GM18507 (cell line): ENCODE data around the gene RAB40B.

Source experiments
- DNase-seq: peaks from one replicate; pipeline ENCODE4 v3.0.0; 2011; ENCODE audit warnings: low read depth; ENCODE audit not compliant: insufficient read length; ENCODE audit errors: extremely low spot score
- FAIRE-seq: peaks from 2 replicates; lab custom pipeline; 2011; peaks lifted over from hg19 to GRCh38; lab: Jason Lieb, UNC

Gene RAB40B

DNA sequence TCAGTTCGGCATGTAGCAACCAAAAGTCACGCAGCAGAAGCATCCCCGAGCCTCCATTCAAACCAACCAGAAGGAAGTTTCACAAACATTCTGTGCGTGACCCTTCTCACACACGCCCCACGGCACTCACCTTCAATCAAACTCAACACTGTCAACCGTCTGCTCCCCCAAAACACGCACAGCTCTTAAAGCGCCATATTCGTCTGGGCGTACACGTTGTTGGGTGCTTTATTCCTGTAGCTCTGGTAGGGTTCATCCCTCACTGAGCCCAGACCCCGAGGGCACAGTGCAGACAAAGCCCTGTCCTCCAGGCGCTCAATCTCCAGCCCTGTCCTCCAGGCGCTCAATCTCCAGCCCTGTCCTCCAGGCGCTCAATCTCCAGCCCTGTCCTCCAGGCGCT is 2.2 kb downstream of the RAB40B start:
- DNase-seq (no peak), FAIRE-seq (no peak)

DNA sequence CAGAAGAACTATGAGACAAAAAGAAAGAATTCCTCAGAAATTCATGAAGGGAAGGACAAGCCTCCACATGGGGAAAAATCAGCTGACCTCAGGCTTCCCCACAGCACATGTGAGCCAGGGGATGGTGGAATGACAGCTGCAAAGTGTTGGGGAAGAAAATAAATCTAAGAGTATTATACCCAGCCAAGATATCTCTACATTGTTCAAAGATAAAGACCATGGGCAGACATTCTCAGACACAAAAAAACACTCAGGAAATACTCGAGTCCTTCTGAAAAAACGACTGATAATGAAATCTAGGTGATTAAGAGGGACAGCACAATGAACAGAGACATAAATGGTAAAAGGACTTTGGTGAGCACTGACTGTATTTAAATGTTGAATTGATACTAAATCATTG is 3.9 kb downstream of the RAB40B start:
- DNase-seq (no peak), FAIRE-seq (no peak)

DNA sequence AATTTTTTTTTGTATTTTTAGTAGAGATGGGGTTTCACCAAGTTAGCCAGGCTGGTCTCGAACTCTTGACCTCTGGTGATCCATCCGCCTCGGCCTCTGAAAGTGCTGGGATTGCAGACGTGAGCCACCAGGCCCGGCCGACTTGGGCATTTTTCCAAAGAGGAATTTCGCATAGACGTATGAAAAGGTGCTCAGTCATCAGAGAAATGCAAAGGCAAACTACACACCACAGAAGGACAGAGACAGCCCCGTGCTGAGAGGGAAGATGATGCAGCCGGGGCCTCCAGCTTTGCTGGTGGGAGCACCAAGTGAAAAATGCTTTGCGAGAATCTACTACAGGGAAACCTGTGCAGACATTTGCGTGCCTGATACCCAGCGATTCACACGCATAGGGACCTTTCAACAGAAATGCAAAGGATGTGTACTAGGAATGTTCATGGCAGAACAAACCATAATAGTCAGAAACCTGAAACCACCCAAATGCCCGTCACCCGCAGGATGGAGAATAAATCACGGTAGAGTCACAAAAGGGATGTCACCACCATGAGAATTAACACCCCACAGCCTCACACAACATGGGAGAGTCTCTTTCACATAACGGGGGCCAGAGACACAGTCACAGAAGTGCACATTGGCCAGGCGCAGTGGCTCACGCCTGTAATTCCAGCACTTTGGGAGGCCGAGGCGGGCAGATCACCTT is 5.2 kb downstream of the RAB40B start:
- FAIRE-seq (no peak), DNase-seq (no peak)

DNA sequence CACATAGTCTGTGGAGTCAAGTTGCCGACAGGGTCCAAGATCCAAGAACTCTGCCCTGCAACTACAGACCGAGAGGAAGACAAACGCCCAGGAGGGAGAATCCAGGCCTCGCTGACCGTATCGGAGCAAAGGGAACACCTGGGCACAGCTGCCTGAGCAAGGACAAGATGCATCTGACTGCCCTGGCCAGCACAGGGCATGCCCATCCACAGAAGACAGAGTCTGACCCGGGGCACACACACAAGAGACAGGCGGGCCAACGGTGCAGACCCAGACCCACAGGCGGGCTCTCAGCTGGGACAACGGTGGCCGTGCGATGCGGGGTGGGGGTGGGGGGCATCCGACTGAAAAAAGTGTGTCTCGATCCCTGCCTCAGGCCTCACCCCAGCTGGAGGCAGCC is 6.2 kb downstream of the RAB40B start:
- FAIRE-seq (no peak), DNase-seq (no peak)

DNA sequence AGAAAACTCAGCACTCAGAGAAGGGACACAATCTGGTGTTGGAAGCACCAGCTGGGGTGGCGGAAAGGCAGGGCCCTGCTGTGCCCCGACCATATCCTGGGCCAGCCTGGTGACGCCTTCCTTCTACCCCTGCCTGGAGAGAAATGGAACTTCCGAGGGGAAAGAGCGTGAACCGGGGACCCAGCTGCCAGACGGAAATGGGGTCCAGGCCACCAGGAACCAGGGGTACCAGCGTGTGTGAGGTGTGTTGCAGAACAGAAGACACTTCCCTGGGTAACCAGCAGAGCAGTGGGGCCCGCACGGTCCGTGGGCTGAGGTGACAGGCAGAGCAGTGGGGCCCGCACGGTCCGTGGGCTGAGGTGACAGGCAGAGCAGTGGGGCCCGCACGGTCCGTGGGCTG is 6.8 kb downstream of the RAB40B start:
- FAIRE-seq = no peak

DNA sequence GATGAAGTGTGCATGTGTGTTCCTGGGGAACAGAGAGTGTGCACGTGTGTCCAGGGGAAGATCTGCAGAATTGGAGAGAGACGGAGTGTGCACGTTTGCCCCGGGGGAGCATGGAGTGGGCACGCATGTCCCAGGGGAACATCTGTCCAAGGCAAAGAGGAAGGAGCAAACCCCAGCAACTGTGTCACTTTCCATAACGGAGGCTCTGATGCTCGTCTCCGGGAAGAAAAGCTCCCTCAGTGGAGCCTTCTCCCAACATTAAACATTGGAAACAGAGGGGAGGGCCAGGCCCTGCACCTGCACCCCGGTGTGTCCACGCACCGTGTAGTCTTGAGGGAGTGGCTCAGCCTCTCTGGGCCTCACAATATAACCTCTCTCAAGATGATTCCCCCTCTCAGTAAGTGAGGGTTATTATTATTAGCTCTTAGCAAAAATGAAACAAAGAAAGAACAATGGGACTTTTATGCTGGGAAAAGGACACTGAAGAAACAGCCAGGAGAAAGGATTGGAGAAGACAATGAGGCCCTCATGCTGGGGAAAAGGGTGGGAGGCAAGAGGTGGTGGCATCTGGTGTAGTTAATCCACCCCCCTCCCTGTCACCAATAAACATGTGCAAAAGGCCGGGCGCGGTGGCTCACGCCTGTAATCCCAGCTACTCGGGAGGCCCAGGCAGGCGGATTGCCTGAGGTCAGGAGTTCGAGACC is 7.6 kb downstream of the RAB40B start:
- DNase-seq (no peak), FAIRE-seq (no peak)

More for the DNA sequence above, 6.8 kb downstream of the RAB40B start:
- no peak for DNase-seq

DNA sequence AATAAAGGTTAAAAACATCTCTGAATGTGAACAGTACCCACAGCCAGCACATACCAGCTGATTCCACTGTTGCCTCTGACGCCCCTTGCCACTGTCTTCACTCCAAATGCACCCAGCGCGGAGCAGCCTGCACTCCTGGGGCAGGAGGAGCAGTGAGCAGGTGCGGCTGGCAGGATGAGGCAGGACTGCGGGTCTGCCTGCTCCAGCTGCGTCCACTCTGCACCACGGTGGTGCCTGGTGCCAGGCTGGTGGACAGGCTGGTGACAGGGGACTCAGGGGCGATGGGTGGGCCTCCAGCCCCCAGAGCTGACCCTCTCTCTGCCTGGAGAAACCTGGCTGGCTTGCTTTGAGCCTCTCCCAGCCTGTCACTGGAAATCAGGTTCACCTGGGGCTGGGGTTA is 9.4 kb downstream of the RAB40B start:
- no peak for DNase-seq
- no peak for FAIRE-seq

DNA sequence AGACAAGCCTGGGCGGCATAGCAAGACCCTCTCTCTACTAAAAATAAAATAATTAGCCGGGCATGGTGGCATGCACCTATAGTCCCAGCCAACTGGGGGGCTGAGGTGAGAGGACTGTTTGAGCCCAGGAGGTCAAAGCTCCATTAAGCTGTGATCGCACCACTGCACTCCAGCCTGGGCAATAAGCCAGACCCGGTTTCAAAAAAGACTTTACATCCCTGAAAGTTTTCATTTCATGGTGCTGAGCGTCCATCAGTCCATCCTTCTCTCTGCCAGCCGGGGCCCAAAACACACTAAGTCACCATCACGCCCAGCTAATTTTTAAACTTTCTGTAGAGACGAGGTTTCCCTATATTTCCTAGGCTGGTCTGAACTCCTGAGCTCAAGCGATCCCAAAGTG is 10.6 kb downstream of the RAB40B start:
- no peak for DNase-seq
- no peak for FAIRE-seq

DNA sequence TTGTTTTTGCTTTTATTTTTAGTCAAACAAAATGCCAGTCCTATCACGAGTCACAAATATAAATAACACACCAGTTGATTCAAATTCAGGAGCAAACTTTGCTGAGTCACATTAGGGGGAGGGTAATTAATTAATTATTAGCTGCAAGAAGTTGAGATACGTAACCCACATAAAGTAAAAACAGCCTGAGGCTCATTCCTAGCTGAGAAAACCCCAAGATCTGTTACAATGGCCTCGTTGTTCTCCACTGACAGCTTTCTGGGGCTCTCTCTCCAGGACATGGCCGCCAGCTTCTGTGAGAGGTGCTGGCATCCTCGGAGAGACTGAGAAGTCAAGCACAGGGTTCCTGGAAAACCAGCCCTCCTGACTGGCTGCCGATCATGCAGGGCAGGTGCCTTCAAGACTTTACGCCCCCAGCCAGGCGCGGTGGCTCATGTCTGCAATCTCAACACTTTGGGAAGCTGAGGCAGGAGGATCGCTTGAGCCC is 11.1 kb downstream of the RAB40B start:
- no peak for DNase-seq
- FAIRE-seq = no peak

DNA sequence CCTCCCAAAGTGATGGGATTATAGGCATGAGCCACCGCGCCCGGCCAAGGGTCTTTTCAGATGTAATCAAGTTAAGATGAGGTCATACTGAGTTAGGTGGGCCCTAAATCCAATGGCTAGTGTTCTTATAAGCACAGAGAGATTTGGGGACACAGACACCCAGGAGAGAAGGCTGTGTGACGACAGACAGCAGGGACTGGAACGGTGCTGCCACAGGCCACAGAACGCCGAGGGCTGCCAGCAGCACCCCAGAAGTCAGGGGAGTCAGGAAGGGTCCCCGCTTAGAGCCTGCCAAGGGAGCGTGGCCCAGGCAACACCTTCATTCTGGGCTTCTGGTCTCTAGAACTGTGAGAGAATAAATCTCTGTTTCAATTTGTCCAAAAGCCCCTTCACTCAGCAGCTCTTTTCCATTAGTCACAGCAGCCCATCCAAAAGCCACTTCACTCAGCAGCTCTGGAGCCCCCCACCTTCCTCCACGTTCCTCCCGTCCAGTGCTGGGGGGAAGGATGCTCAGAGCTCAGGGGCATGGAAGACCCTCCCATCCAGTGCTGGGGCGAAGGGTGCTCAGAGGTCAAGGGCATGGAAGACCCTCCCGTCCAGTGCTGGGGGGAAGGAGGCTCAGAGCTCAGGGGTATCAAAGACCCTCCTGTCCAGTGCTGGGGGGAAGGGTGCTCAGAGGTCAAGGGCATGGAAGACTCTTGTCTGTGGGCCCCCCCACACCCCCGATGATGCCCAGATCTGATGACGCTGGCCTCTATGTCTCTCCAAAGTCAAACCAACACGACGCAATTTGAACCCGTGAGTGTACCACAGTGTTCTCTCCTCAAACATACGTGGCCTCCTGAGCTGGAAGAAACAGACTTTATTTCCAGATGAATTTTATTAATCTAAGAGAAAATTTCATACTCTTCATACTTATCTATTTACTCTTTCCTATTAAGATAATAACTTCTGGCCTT is 11.9 kb downstream of the RAB40B start:
- FAIRE-seq (no peak), DNase-seq (no peak)

DNA sequence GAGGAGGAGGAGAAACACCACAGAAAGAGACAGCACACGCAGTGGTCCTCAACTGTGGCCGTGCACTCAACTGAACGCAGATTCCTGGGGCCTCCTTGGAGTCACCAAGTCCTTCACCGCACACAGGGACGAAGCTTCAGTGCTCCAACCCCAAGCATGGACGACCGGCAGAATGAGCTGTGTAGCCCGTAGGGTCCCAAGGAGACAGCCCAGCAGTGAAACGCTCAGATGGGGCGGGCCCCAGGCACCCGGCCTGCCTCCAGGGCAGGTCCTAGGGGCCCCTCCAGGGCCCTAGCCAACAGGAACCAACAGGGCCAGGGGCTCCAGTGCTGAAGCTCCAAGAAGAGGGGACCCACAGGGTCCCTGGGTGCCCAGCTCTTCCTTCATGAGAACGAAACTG is 13.2 kb downstream of the RAB40B start:
- FAIRE-seq (no peak), DNase-seq (no peak)

DNA sequence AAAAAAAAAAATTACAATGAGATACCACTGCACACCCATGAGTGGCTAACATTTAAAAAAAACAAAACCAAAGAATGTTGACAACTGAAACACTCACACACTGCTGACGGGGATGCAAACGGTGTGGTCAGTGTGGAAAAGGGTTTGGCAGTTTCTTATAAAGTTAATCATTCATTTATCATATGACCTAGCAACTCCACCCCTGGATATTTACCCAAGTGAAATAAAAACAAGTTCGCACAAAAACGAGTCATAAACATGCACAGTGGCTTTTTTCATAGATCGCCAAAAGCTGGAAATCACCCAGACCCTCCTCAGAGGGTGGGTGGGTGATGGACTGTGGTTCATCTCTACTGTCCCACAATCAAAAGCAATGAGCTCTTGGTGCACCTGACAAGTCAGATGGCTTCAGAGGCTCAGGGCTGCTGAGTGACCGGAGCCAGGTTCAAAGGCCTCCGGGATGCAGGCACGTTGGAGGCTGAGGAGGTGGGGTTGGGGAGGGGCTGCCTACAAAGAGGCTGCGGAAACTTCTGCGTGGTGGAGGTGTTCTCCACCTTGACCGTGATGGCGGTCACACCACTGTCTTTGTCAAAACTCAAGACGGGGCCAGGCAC is 14.2 kb downstream of the RAB40B start:
- FAIRE-seq = peak; percentile 26

DNA sequence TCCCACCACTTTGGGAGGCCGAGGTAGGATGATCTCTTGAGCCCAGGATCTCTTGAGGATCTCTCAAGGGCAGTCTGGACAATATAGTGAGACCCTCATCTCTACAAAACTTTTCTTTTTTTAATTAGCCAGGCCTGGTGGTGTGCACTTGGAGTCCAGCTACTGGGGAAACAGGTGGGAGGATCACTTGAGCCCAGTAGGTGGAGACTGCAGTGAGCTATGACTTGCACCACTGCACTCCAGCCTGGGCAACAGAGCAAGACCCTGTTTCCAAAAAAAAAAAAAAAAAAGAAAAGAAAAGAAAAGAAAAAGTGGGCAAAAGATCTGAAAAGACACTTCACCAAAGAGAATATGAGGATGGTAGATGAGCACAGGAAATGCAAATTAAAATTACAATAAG is 15.0 kb downstream of the RAB40B start:
- no peak for DNase-seq
- no peak for FAIRE-seq

More for the DNA sequence above, 14.2 kb downstream of the RAB40B start:
- DNase-seq = no peak

DNA sequence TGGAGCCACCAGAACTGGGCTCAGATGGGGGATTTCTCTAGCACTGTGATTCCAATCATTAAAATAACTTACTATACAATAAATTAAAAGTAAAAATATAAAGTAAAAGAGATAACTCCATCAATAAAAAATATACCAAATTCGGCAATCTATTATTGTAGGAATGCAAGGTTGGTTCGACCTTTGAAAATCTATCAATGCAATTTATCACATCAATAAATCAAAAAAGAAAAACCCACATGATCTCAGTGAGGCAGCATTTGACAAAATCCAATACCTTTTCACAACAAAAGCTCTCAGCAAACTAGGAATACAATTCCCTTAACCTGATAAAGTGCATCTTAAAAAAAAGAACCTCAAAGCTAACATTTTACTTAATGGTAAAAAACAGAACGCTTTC is 17.0 kb downstream of the RAB40B start:
- FAIRE-seq (no peak), DNase-seq (no peak)

DNA sequence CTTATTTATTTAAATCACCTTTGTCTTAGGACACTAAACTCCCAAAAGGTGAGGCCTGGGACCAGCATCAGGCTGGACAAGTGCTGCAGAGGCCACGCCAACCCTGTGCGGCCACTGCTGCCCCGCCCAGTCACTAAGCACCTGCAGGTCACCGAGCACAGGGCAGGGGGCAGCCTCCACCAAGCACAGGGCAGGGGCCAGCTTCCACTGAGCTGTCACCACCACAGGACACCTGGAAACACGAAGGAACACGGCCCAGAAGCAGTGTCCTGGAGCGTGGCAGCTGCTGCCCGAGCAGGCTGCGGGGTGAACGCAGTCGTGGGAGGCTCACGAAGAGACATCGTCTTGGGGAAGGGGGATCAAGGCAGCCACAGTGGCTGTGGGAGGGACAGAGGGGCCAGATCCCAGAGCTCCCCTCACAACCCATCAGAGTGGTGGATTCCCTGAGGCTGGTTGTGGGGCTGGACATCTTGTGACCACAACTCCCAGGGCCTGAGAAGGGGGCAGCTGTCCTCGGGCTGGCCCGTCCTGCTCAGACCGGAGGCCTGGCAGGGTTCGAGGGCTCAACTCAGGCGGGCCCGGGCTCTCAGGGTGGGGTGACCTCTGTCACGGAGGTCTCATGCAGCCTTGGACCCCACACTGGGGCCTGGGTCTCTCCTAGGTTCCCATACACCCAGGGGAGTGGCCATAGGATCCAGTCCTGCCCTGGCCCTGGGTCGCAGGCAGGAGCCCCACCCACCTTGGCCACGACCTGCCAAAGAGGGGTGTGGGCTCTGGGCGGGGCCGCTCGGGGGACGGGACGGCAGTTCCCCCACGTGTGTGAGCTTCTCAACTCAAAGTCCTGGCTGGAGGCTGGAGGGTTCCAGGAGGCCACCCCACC is 18.7 kb downstream of the RAB40B start:
- FAIRE-seq (no peak), DNase-seq (no peak)

DNA sequence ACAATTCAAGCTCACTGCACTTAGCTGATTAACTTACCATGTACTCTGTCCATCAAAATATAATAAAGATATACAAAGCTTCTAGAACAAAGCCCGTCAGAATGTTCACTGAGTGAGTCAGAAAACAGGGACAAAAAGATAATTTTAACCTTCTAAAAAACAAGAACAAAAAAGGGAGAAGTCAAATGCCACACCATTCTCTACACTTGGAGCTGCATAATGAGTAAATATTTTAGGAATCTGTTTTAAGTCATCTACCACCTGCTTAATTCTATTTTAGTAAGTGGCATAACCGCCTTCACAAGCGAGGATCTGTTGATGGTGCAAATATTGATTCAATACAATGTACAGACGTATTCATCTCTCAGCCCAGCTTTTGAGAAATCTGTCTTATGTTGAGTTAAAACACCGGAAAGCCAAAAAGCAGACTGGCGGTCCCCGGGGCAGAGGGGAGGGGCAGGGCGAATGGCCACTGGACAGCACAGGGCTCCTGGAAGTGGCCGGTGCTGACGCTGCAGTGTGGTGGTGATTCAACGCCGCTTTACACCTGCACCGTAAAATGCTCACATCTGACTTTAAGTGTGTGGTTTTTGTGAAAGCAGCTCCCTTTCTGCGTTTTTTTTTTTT is 20.1 kb downstream of the RAB40B start:
- no peak for DNase-seq
- FAIRE-seq = no peak

DNA sequence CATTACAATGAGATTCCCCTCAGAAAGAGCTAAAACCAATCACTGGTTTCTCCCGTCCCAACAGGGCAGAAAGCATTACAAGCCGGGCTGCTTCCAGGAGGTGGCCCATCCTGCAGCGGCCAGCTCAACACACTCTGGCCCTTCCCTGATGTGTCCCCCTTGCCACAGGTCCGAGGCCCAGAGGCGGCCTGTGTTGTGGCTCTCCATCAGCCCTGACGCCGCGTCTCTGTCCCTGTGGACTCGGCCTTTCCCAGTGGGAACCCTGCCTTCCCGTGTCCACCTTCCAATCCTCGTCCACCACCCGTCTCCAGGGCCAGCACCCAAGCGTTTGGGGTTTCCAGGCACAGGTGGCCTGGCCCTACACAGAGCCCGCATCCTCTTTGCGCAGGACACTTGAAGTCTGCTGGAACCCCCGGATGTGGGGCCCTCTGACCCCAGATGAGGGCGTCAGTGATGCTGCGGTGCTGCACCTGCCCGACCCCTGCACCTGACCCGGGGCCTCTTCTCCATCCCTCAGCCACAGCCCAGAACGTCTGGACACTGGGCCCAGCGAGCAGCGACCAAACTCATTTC is 21.1 kb downstream of the RAB40B start:
- FAIRE-seq = no peak
- no peak for DNase-seq
